Measurements from ENCODE around the gene ADRM1.

- TF ChIP-seq CTCF (IDR thresholded peaks at IDR 0.05) (no peak), POLR2A (IDR thresholded peaks at IDR 0.05) (no peak), POLR2AphosphoS5 (IDR thresholded peaks at IDR 0.05) (no peak), EP300 (IDR thresholded peaks at IDR 0.05) (no peak)
Measured at GRCh38 chr20:62317167-62317655, 14.4 kb downstream of the ADRM1 start.
